Activated effector memory CD4-positive, alpha-beta T cell treated with anti-CD3 and anti-CD28 coated beads, Interleukin-2, amount 50 U/mL, for 16 hours (primary cell): ENCODE data around the gene MEIS1.

Experiments used
- DNase-seq: peaks from one replicate; pipeline ENCODE4 v3.0.0-alpha.2; 2020

Gene MEIS1

GRCh38 chr2:66445076-66445924, 10.4 kb downstream of the MEIS1 start:
- no peak for DNase-seq

- DNase-seq, result no peak
Measured at GRCh38 chr2:66445925-66446871, 11.3 kb downstream of the MEIS1 start.

GRCh38 chr2:66446941-66447340, 12.0 kb downstream of the MEIS1 start:
- DNase-seq, result no peak

- DNase-seq, result no peak
Measured at GRCh38 chr2:66447677-66448076, 12.8 kb downstream of the MEIS1 start.

DNA sequence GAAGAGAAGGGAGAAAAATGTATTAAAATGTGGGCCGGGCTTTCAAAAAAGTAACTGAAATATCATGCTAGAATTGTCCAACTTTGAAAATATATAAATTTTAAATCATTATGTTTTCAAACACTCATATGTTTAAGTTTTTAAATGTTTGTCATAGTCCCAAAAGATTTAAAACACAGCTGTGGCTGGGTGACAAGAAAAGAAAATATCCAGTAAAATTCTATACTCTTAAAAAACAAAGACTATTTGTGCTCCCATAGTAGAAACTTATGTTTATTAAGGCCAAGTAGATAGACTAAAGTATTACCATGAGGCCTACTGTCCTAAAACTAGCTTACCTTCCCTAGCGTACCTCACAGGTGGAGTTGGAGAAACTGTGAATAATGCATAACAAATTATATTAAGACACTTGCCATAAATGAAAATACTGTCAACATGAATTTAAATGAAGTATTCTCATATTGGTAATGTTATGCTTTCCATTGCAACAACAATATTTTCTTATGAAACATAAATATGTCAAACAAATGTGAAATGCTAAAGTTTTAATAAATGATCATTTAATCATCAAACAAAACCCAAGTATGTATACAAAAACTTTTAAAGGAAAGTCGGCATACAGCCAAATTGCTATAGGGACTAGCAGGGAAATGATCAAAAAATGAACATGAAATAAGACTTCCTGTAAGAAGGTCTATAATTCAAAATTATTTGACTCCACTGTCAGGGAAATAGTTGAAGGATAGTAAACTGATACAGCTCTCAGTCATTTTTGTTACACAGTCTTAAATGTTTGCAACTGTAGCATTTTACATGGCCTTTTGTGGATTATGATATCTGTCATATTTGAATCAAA, 13.4 kb downstream of the MEIS1 start:
- DNase-seq, result no peak

- no peak for DNase-seq
Measured at GRCh38 chr2:66452214-66452613, 17.3 kb downstream of the MEIS1 start.

GRCh38 chr2:66452917-66453316, 18.0 kb downstream of the MEIS1 start:
- DNase-seq, result no peak

- no peak for DNase-seq
Measured at GRCh38 chr2:66455490-66455889, 20.6 kb downstream of the MEIS1 start.

DNA sequence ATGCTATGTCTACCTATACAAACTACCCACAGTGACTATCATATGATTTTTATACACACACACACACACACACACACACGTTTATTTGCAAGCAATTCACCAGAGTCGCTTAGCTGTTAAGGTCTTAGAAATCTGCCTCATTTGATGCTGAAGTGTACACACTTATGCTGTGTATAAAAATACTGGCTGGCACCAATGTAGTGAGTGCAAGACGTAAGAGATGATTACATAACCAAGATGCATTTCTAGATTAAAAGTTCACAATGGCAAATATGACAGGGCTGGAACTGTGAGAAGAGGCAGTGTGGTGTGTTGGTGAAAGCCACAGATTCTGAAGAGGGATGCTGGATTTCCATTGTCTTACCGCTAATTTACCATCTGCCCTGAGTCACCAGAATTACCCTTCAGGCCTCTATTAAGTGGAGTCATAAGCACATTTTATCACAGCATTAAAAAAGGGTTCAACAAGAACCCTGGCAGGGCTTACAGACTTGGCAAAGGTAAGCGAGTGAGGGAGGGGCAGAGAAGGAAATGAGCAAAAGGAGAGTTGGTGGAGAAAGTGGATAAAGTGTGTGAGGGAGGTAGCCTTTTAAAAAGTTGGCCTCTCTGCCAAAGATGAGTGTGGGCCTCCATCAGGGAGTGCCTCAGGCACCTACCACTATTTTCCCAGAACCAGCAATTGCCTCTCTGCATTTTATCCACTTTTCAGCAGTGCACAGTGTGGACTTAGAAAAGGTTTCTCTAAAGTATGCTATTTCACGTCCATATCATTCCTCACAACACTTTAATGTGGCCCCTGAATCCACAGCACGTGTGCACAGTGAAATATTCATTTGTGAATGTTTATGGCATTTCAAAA, 21.5 kb downstream of the MEIS1 start:
- DNase-seq, result no peak

DNA sequence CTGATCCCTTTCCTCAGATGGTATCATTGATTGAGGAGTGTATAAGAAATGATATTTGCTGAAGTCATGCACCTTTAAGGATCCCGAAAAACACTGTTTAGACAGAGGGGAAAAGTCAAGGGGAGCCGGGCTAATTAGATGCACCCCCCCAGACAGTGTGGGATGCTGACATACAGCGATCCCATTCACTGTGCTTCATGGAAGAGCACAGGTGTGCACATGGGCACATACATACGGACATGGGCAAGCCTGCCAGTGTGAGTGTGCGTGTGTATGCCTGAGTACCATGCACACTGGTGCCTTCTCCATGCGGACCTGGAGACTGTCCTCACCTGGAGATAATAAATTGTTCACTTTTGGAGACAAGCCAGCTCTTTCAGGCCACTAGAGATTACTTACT, 22.6 kb downstream of the MEIS1 start:
- DNase-seq, result no peak

GRCh38 chr2:66460031-66460430, 25.1 kb downstream of the MEIS1 start:
- DNase-seq, result no peak

DNA sequence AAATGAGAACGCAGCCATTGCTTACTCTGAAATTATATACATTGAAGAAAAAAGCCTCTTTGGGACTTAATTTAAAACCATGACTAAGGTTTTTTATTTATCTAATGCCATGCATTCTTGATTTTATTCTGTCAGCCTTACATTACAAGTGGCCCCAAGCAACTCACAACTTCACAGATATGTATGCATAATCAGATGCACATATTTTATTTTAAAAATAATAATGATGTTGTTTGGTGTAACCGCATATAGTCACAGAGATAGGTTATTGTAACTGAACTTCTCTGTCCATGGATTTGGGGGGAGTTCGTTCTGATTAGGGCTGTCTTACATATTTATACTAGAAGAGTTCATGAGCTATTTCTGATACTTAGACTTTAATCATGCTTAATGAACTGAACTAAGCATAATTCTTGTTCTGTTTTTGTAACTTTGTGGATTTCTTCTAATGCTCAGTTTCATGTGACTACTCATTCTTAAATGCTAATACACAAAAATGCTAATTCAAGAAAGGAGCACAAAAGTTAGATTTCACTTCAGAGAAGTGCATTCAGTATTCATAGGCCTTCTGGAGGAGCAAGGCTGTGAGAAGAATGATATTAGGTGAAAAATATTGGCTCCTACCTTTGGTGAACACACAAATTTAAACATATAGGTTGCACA, 26.2 kb downstream of the MEIS1 start:
- DNase-seq, result no peak

GRCh38 chr2:66461664-66462500, 27.0 kb downstream of the MEIS1 start:
- DNase-seq, result no peak

GRCh38 chr2:66462501-66462825, 27.5 kb downstream of the MEIS1 start:
- DNase-seq, result no peak

DNA sequence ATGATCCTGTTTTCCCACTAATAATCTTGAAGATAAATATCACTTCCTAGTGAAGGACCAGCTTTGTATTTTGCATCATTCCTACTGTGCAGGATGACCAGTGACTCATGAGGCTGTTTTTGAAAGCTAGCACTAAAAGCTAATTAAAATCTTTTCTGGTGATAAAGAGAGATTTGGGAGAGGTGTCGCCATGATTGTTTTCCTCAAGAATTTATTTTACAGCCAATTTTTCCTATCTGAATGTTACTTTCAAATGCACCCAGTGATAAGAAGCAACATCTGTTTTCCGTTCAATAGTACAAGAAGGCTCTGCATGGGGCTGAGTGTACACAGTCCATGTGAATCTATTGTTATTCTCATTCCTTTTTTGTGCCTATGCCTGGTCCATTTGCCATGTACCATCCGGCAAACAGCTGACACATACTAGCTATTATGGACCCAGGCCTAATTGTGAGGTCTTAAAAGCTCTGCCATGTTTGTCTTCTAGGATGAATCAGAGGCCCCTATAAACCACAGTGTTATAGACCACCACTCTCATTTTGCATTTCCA, 28.4 kb downstream of the MEIS1 start:
- no peak for DNase-seq

- no peak for DNase-seq
Measured at GRCh38 chr2:66464930-66465637, 30.2 kb downstream of the MEIS1 start.

DNA sequence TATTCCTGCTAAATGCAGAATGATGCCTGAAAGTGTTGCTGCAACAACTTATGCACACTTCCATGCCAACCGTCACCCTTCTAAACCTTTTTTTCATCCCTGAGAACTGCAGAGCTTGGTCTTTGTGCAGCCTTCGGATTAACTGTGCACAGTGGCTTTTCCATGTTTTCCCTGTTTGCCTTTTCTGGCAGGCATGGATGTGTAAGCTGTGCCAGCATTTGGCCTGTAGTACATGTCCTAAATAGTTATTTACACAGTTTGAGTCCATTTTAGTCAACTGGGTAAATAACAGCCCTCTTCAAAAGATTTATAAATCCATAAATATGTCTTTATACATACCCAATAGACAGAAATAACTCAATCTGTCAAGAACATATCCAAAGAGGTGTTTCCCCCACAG, 31.5 kb downstream of the MEIS1 start:
- DNase-seq, result no peak

GRCh38 chr2:66467718-66468117, 32.8 kb downstream of the MEIS1 start:
- DNase-seq, result no peak

DNA sequence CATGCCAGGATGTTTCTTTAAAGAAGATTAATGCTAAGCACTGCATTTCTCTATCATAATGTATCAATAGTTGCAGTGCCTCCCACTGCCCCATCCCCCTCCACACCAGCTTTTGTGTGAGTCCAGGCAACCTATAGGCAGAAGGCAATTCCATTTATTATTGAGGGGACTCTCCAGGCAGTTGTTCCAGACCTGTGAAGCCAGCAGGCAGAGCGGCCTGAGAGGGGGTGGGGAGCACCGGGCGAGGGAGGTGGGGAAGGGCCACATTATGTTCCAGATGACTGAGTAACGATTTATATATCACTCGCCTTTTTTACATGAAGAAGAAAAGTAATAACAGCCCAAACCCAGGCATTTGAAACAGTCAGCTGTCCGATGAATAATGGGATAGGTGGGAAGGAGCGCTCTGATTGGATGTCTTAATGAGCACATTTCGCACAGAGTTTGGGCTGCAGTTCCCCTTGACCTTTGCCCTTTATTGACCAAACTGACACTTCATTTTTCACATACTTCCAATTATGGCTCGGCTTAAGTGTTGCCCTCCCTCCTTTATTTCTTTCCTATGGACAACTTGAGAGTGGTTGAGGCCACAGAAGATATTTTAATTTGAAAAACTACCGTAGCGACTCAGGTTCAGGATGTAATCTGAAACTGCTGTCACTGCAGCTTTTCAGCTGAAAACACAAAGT, 34.4 kb downstream of the MEIS1 start:
- no peak for DNase-seq
